ENCODE measurements around the gene ZPLD1.

- TF ChIP-seq CTCF (IDR thresholded peaks at IDR 0.05; ENCODE audit: insufficient read depth, low read length, poor library complexity, severe bottlenecking) (no peak), EZH2phosphoT487 (conservative IDR thresholded peaks at IDR 0.05; ENCODE audit: low read length) (no peak)
These were observed 19.4 kb downstream of the ZPLD1 start for GRCh38 chr3:102454181-102454580.

Data from SU-DHL-6 (cell line).